Measurements from ENCODE around the gene SCUBE3. TPM values are rescaled to one million over a fixed set of nuclear protein-coding genes. Genes with fewer than 3 reads are reported as not detected.

SCUBE3 gene
- not detected for total RNA-seq

- peak; percentile 39 for DNase-seq
- ChIA-PET POLR2A (no interaction called here), CTCF (interaction anchor here (0.6 to 3.0 kb wide), 3 partner anchors 9 to 966 kb away, joined by 3 to 11 read pairs (median 3); no protein-coding TSS in a partner anchor)
- intact Hi-C loops (cut with DNase I, micrococcal nuclease) = no loop called here
- ATAC-seq = peak; percentile 65
- H3K4me3 Mint-ChIP-seq = peak within 1 kb of the TSS; percentile 46
- peaks cover 55% of the 10 kb centered on the region for H3K27me3 Mint-ChIP-seq
- peaks cover 6% of the 10 kb centered on the region for H3K4me1 Mint-ChIP-seq
- no peaks in the 10 kb centered on the region for H3K9me3 Mint-ChIP-seq (ENCODE audit: low read depth)
- no peak within 1 kb of the TSS for H3K27ac Mint-ChIP-seq
- no peaks in the 10 kb centered on the region for H3K36me3 Mint-ChIP-seq (ENCODE audit: low read depth)
Observed at GRCh38 chr6:35213824-35214756, at the start of gene SCUBE3. Gene SCUBE3 (plus strand): TSS chr6:35213956. CDS start chr6:35214419, 463 bp downstream.

GRCh38 chr6:35164277-35164676, 49.5 kb upstream of the SCUBE3 start:
- no peak for ATAC-seq
- Mint-ChIP-seq H3K9me3 (ENCODE audit: low read depth) (no peaks in the 10 kb centered on the region), H3K27me3 (peaks cover 19% of the 10 kb centered on the region), H3K4me3 (no peak overlapping the region), H3K36me3 (ENCODE audit: low read depth) (no peaks in the 10 kb centered on the region), H3K4me1 (no peaks in the 10 kb centered on the region), H3K27ac (no peak overlapping the region)
- ChIA-PET POLR2A (interaction anchor here (0.7 kb wide), 1 partner anchor 1656 kb away, joined by 4 read pairs; no protein-coding TSS in a partner anchor), CTCF (interaction anchor here (0.7 to 1.5 kb wide), 2 partner anchors 41 to 1049 kb away, joined by 4 to 6 read pairs; no protein-coding TSS in a partner anchor)
- intact Hi-C loops (cut with DNase I, micrococcal nuclease) = no loop called here
- no peak for DNase-seq

DNA sequence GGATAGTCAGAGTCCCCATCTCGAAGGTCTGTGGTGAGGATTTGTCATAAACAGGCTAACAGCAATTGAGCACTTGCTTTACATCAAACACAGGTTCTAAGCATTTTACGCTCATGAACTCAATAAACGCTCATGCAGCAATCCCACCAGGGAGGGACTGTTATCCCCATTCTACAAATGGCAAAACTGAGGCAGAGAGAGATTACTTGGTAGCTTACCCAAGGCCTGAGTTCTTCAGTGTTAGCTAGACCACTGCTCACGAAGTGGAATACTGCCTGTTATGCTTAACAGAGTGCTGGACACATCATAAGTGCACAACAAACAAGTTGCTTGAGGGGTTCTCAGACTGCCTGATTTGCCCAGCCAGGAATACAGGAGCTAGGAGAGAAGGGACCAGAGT, 48.9 kb upstream of the SCUBE3 start:
- intact Hi-C loops (cut with DNase I, micrococcal nuclease) = no loop called here
- ATAC-seq (no peak), DNase-seq (no peak)
- Mint-ChIP-seq H3K27me3 (peaks cover 17% of the 10 kb centered on the region), H3K27ac (no peak overlapping the region), H3K4me3 (no peak overlapping the region), H3K36me3 (ENCODE audit: low read depth) (no peaks in the 10 kb centered on the region), H3K9me3 (ENCODE audit: low read depth) (no peaks in the 10 kb centered on the region), H3K4me1 (no peaks in the 10 kb centered on the region)
- POLR2A ChIA-PET = no interaction called here
- CTCF ChIA-PET = interaction anchor here (0.6 to 1.5 kb wide), 3 partner anchors 34 to 808 kb away, joined by 3 to 6 read pairs (median 4); no protein-coding TSS in a partner anchor

- ChIA-PET CTCF (interaction anchor here (0.9 to 1.5 kb wide), 3 partner anchors 33 to 44 kb away, joined by 3 to 4 read pairs (median 3); no protein-coding TSS in a partner anchor), POLR2A (no interaction called here)
- Mint-ChIP-seq H3K36me3 (ENCODE audit: low read depth) (no peaks in the 10 kb centered on the region), H3K9me3 (ENCODE audit: low read depth) (no peaks in the 10 kb centered on the region), H3K4me3 (no peak overlapping the region), H3K4me1 (peaks cover 2% of the 10 kb centered on the region), H3K27ac (no peak overlapping the region), H3K27me3 (peaks cover 18% of the 10 kb centered on the region)
- ATAC-seq (no peak), DNase-seq (no peak)
- intact Hi-C loops (cut with DNase I, micrococcal nuclease) = no loop called here
Observed at GRCh38 chr6:35165630-35166071, 48.1 kb upstream of the SCUBE3 start.

- DNase-seq (no peak), ATAC-seq (no peak)
- H3K4me1 Mint-ChIP-seq = peaks cover 3% of the 10 kb centered on the region
- H3K9me3 Mint-ChIP-seq (ENCODE audit: low read depth) = no peaks in the 10 kb centered on the region
- H3K4me3 Mint-ChIP-seq = no peak overlapping the region
- intact Hi-C loops (cut with DNase I, micrococcal nuclease) = no loop called here
- no peaks in the 10 kb centered on the region for H3K36me3 Mint-ChIP-seq (ENCODE audit: low read depth)
- H3K27me3 Mint-ChIP-seq = peaks cover 18% of the 10 kb centered on the region
- ChIA-PET POLR2A (no interaction called here), CTCF (interaction anchor here (0.9 kb wide), 1 partner anchor 44 kb away, joined by 3 read pairs; no protein-coding TSS in a partner anchor)
- no peak overlapping the region for H3K27ac Mint-ChIP-seq
Observed at GRCh38 chr6:35166116-35166515, 47.6 kb upstream of the SCUBE3 start.

DNA sequence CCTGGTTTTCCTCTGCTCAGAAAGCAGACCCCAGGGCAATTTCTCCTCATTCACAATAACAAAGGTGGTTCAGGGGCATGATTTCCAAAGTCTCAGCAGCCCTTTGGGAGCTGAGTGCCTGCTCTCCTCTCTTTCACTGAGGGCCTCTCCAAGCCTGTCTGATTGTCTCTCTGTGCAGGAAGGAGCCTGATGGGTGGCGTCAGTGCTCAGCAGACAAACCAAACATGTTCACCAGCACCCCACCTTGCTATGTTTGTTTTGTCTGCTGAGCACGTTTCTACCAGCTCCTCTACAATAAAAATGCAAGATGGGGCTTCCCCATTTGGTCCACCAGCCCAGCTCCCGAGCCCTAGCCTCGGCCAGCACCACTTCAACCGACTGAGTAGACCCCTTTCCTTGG, 47.2 kb upstream of the SCUBE3 start:
- H3K4me1 Mint-ChIP-seq = peaks cover 3% of the 10 kb centered on the region
- no peak overlapping the region for H3K4me3 Mint-ChIP-seq
- DNase-seq (no peak), ATAC-seq (no peak)
- H3K9me3 Mint-ChIP-seq (ENCODE audit: low read depth) = no peaks in the 10 kb centered on the region
- no peaks in the 10 kb centered on the region for H3K36me3 Mint-ChIP-seq (ENCODE audit: low read depth)
- ChIA-PET POLR2A (no interaction called here), CTCF (interaction anchor here (0.9 kb wide), 1 partner anchor 45 kb away, joined by 3 read pairs; no protein-coding TSS in a partner anchor)
- no peak overlapping the region for H3K27ac Mint-ChIP-seq
- H3K27me3 Mint-ChIP-seq = peaks cover 16% of the 10 kb centered on the region
- intact Hi-C loops (cut with DNase I, micrococcal nuclease) = no loop called here

DNA sequence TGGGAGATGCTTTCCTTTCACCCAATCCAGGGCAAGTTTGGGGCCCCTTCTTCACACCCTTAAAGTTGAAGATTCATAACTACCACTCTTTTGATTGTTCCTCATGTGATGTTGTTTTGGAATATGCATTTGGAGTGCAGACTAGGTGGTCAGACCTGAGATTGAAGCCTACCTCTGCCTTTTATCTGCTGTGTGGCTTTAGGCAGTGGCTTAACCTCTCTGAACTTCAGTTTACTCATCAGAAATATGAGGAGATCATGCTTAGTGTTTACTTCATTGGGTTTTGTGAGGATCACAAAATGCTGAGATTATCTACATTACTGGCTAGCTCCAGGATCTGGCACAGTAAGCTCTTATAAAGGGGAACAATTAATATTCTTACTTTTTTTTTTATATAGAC, 46.3 kb upstream of the SCUBE3 start:
- H3K36me3 Mint-ChIP-seq (ENCODE audit: low read depth) = no peaks in the 10 kb centered on the region
- H3K9me3 Mint-ChIP-seq (ENCODE audit: low read depth) = no peaks in the 10 kb centered on the region
- DNase-seq (no peak), ATAC-seq (no peak)
- CTCF ChIA-PET = no interaction called here
- H3K4me1 Mint-ChIP-seq = peaks cover 3% of the 10 kb centered on the region
- H3K4me3 Mint-ChIP-seq = no peak overlapping the region
- intact Hi-C loops (cut with DNase I, micrococcal nuclease) = no loop called here
- peaks cover 16% of the 10 kb centered on the region for H3K27me3 Mint-ChIP-seq
- POLR2A ChIA-PET = interaction anchor here (0.5 kb wide), 1 partner anchor 359 kb away, joined by 5 read pairs; no protein-coding TSS in a partner anchor
- no peak overlapping the region for H3K27ac Mint-ChIP-seq

GRCh38 chr6:35168461-35168861, 45.3 kb upstream of the SCUBE3 start:
- H3K4me3 Mint-ChIP-seq = no peak overlapping the region
- ATAC-seq (no peak), DNase-seq (no peak)
- H3K27me3 Mint-ChIP-seq = peaks cover 12% of the 10 kb centered on the region
- intact Hi-C loops (cut with DNase I, micrococcal nuclease) = no loop called here
- H3K4me1 Mint-ChIP-seq = peaks cover 6% of the 10 kb centered on the region
- no peak overlapping the region for H3K27ac Mint-ChIP-seq
- ChIA-PET CTCF (interaction anchor here (0.7 to 1.1 kb wide), 2 partner anchors 37 to 150 kb away, joined by 4 read pairs; no protein-coding TSS in a partner anchor), POLR2A (no interaction called here)
- H3K36me3 Mint-ChIP-seq (ENCODE audit: low read depth) = no peaks in the 10 kb centered on the region
- no peaks in the 10 kb centered on the region for H3K9me3 Mint-ChIP-seq (ENCODE audit: low read depth)

- intact Hi-C loops (cut with DNase I, micrococcal nuclease) = no loop called here
- CTCF ChIA-PET = interaction anchor here (1.2 kb wide), 1 partner anchor 9 kb away, joined by 3 read pairs; no protein-coding TSS in a partner anchor
- H3K4me3 Mint-ChIP-seq = no peak overlapping the region
Observed at GRCh38 chr6:35170166-35170565, 43.6 kb upstream of the SCUBE3 start.

GRCh38 chr6:35170891-35171290, 42.9 kb upstream of the SCUBE3 start:
- Mint-ChIP-seq H3K27ac (no peak overlapping the region), H3K27me3 (peaks cover 8% of the 10 kb centered on the region)
- POLR2A ChIA-PET = no interaction called here

More at GRCh38 chr6:35170166-35170565, 43.6 kb upstream of the SCUBE3 start:
- no peak for ATAC-seq
- H3K27ac Mint-ChIP-seq = no peak overlapping the region
- H3K9me3 Mint-ChIP-seq (ENCODE audit: low read depth) = no peaks in the 10 kb centered on the region
- no peak for DNase-seq
- no peaks in the 10 kb centered on the region for H3K36me3 Mint-ChIP-seq (ENCODE audit: low read depth)
- peaks cover 6% of the 10 kb centered on the region for H3K27me3 Mint-ChIP-seq
- POLR2A ChIA-PET = no interaction called here
- peaks cover 8% of the 10 kb centered on the region for H3K4me1 Mint-ChIP-seq

DNA sequence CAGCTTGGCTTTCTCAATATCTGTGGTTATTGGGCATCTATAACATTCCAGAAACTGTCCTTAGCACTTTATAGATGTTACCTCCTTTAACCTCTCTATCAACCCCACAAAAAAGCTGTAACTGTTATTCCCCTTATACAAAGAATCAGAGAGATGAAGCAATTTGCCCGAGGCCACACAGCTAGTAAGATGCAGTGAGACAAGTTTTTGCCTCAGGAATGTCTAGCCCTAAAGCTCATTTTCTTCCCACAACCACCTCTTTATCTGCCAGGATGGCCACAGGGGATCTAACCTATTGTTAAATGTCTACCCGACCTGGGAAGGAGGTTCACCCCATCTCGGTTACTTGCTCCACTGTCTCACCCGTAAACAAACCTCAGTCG, 40.7 kb upstream of the SCUBE3 start:
- CTCF ChIA-PET = interaction anchor here (0.6 to 0.9 kb wide), 2 partner anchors 16 to 67 kb away, joined by 3 read pairs; no protein-coding TSS in a partner anchor
- Mint-ChIP-seq H3K27ac (no peak overlapping the region), H3K36me3 (ENCODE audit: low read depth) (no peaks in the 10 kb centered on the region), H3K4me3 (no peak overlapping the region), H3K9me3 (ENCODE audit: low read depth) (no peaks in the 10 kb centered on the region), H3K27me3 (peaks cover 10% of the 10 kb centered on the region), H3K4me1 (peaks cover 8% of the 10 kb centered on the region)
- DNase-seq = no peak
- POLR2A ChIA-PET = no interaction called here
- intact Hi-C loops (cut with DNase I, micrococcal nuclease) = no loop called here
- ATAC-seq = no peak

More at GRCh38 chr6:35170891-35171290, 42.9 kb upstream of the SCUBE3 start:
- Mint-ChIP-seq H3K36me3 (ENCODE audit: low read depth) (no peaks in the 10 kb centered on the region), H3K9me3 (ENCODE audit: low read depth) (no peaks in the 10 kb centered on the region), H3K4me3 (no peak overlapping the region), H3K4me1 (peaks cover 8% of the 10 kb centered on the region)
- DNase-seq (no peak), ATAC-seq (no peak)
- CTCF ChIA-PET = interaction anchor here (1.2 kb wide), 1 partner anchor 8 kb away, joined by 3 read pairs; no protein-coding TSS in a partner anchor
- intact Hi-C loops (cut with DNase I, micrococcal nuclease) = no loop called here

All from activated CD4-positive, alpha-beta T cell treated with anti-CD3 and anti-CD28 coated beads for 36 hours (primary cell).